IMR-90 (cell line): ENCODE measurements around the gene FCGR3B. TPM values are rescaled to one million over a fixed set of nuclear protein-coding genes. Genes with fewer than 3 reads are reported as not detected.

ENCODE experiments used
- ATAC-seq: fragments of 200-7000 bp; cut with Tn5 transposase; 2 replicates; pipeline ENCODE4 v1.9.1; 2020; ENCODE audit warnings: low read depth, mild to moderate bottlenecking, moderate library complexity
- BruUV-seq: library from RNA; stranded (reverse); fragments of 400-500 nt; replicated peaks from 2 replicates; lab custom pipeline; 2021; lab: Mats Ljungman, UMichigan
- CTCF ChIA-PET: fragments of 300-600 bp; formaldehyde crosslinking; extraction: SDS; loops from one replicate; lab custom pipeline; 2021; ENCODE audit warnings: antibody characterized with exemption; lab: Yijun Ruan, JAX
- POLR2A ChIA-PET: fragments of 300-600 bp; sonication (Branson Sonifier 250); formaldehyde crosslinking; loops from one replicate; lab custom pipeline; 2022; ENCODE audit warnings: antibody characterized with exemption; ENCODE audit not compliant: unreplicated experiment; lab: Charles Lee
- DNase-seq: peaks from one replicate; pipeline ENCODE4 v3.0.0; 2013
- H2AFZ ChIP-seq: replicated peaks from 2 replicates; pipeline ENCODE3; 2013; ENCODE audit warnings: low read length, mild to moderate bottlenecking; ENCODE audit not compliant: poor library complexity
- H2AK5ac ChIP-seq: 2 replicates; pipeline ENCODE4 v1.6.1; 2013; ENCODE audit warnings: low read depth, low read length, inconsistent platforms
- H2AK9ac ChIP-seq: replicated peaks from 2 replicates; pipeline ENCODE3; 2013; ENCODE audit warnings: mild to moderate bottlenecking, low read depth, low read length, moderate library complexity; ENCODE audit not compliant: poor library complexity
- H2BK120ac ChIP-seq: 2 replicates; pipeline ENCODE4 v1.6.1; 2013; ENCODE audit warnings: low read depth, low read length, inconsistent platforms
- H2BK15ac ChIP-seq: 3 replicates; pipeline ENCODE4 v1.6.1; 2013; ENCODE audit warnings: low read depth, low read length, inconsistent platforms
- H2BK20ac ChIP-seq: 2 replicates; pipeline ENCODE4 v1.6.1; 2013; ENCODE audit warnings: low read depth, mild to moderate bottlenecking, inconsistent platforms, low read length, moderate library complexity
- H2BK5ac ChIP-seq: 2 replicates; pipeline ENCODE4 v1.6.1; 2013; ENCODE audit warnings: mild to moderate bottlenecking, low read depth, low read length, inconsistent platforms; ENCODE audit not compliant: poor library complexity, severe bottlenecking
- H3K14ac ChIP-seq: replicated peaks from 2 replicates; pipeline ENCODE4 v1.6.1; 2013; ENCODE audit warnings: low read depth, low read length, inconsistent platforms
- H3K18ac ChIP-seq: 2 replicates; pipeline ENCODE4 v1.6.1; 2013; ENCODE audit warnings: low read depth, low read length, control low read depth
- H3K23ac ChIP-seq: 2 replicates; pipeline ENCODE4 v1.6.1; 2013; ENCODE audit warnings: low read depth, low read length, inconsistent platforms
- H3K27ac ChIP-seq: 2 replicates; pipeline ENCODE4 v1.5.1; 2013; ENCODE audit warnings: mild to moderate bottlenecking, control low read depth, low read length; ENCODE audit not compliant: insufficient read depth
- H3K27me3 ChIP-seq: 2 replicates; pipeline ENCODE4 v1.6.1; 2013; ENCODE audit warnings: low read length; ENCODE audit not compliant: control insufficient read depth, insufficient read depth
- H3K36me3 ChIP-seq: 2 replicates; pipeline ENCODE4 v1.6.1; 2013; ENCODE audit warnings: low read length, mixed read lengths; ENCODE audit not compliant: control insufficient read depth, insufficient read depth
- H3K4ac ChIP-seq: 2 replicates; pipeline ENCODE4 v1.6.1; 2013; ENCODE audit warnings: low read depth, low read length, inconsistent platforms
- H3K4me1 ChIP-seq: 2 replicates; pipeline ENCODE4 v1.6.1; 2013; ENCODE audit warnings: low read length, mixed read lengths; ENCODE audit not compliant: control insufficient read depth, insufficient read depth
- H3K4me2 ChIP-seq: 2 replicates; pipeline ENCODE4 v1.6.1; 2013; ENCODE audit warnings: low read depth, mild to moderate bottlenecking, control low read depth, low read length, moderate library complexity
- H3K4me3 ChIP-seq: 2 replicates; pipeline ENCODE4 v1.5.1; 2013; ENCODE audit warnings: low read depth, mild to moderate bottlenecking, control low read depth, low read length, moderate library complexity; ENCODE audit not compliant: insufficient read depth
- H3K56ac ChIP-seq: 2 replicates; pipeline ENCODE4 v1.6.1; 2013; ENCODE audit warnings: low read length, inconsistent platforms; ENCODE audit not compliant: insufficient read depth; ENCODE audit errors: extremely low read depth
- H3K79me1 ChIP-seq, 2 experiments: 2 replicates each; pipeline ENCODE4 v1.6.1; 2013; ENCODE audit warnings: low read length in 2 of 2, inconsistent platforms in 1 of 2, low read depth in 1 of 2
- H3K9ac ChIP-seq: 2 replicates; pipeline ENCODE4 v1.6.1; 2013; ENCODE audit warnings: low read depth, low read length, control low read depth
- H3K9me1 ChIP-seq: 2 replicates; pipeline ENCODE4 v1.6.1; 2013; ENCODE audit warnings: low read length, inconsistent platforms; ENCODE audit not compliant: insufficient read depth
- H3K9me3 ChIP-seq: 2 replicates; pipeline ENCODE4 v1.6.1; 2013; ENCODE audit warnings: low read length; ENCODE audit not compliant: control insufficient read depth, insufficient read depth
- H4K20me1 ChIP-seq: 2 replicates; pipeline ENCODE4 v1.6.1; 2013; ENCODE audit warnings: low read length, inconsistent platforms; ENCODE audit not compliant: insufficient read depth
- H4K5ac ChIP-seq: 2 replicates; pipeline ENCODE4 v1.6.1; 2013; ENCODE audit warnings: mild to moderate bottlenecking, low read depth, low read length, control low read depth
- H4K8ac ChIP-seq, 2 experiments: 2 replicates each; pipeline ENCODE4 v1.6.1; 2013; ENCODE audit warnings: low read depth in 2 of 2, low read length in 2 of 2, control low read depth in 1 of 2, inconsistent platforms in 1 of 2
- H4K91ac ChIP-seq: 2 replicates; pipeline ENCODE4 v1.6.1; 2013; ENCODE audit warnings: low read depth, low read length, inconsistent platforms; ENCODE audit not compliant: insufficient read depth
- BHLHE40 ChIP-seq: fragments of 150-350 bp; IDR thresholded peaks from 2 replicates; pipeline ENCODE4 v1.6.1; 2016; ENCODE audit warnings: mild to moderate bottlenecking, low read depth, low read length
- CEBPB ChIP-seq: IDR thresholded peaks from 2 replicates; pipeline ENCODE4 v1.6.1; 2012; ENCODE audit warnings: low read depth, low read length, improper control_type of control experiment
- CHD1 ChIP-seq: IDR thresholded peaks from 2 replicates; pipeline ENCODE4 v1.6.1; 2012; ENCODE audit warnings: low read depth, low read length, improper control_type of control experiment
- CTCF ChIP-seq: conservative IDR thresholded peaks from 2 replicates; pipeline ENCODE4 v1.5.1; 2012; ENCODE audit warnings: mild to moderate bottlenecking, low read depth, low read length, improper control_type of control experiment
- ELK1 ChIP-seq: fragments of 150-350 bp; IDR thresholded peaks from 2 replicates; pipeline ENCODE4 v1.6.1; 2016; ENCODE audit warnings: low read depth, mild to moderate bottlenecking, low read length, moderate library complexity, borderline replicate concordance
- FOS ChIP-seq: fragments of 150-350 bp; IDR thresholded peaks from 2 replicates; pipeline ENCODE4 v1.6.1; 2016; ENCODE audit warnings: low read depth, low read length
- MAFK ChIP-seq: IDR thresholded peaks from 2 replicates; pipeline ENCODE4 v1.6.1; 2012; ENCODE audit warnings: low read depth, low read length, improper control_type of control experiment
- MAZ ChIP-seq: IDR thresholded peaks from 2 replicates; pipeline ENCODE4 v1.6.1; 2012; ENCODE audit warnings: low read depth, mild to moderate bottlenecking, low read length, improper control_type of control experiment, moderate library complexity, borderline replicate concordance
- MXI1 ChIP-seq: IDR thresholded peaks from 2 replicates; pipeline ENCODE4 v1.6.1; 2012; ENCODE audit warnings: low read depth, mild to moderate bottlenecking, low read length, moderate library complexity, borderline replicate concordance
- NFE2L2 ChIP-seq: fragments of 150-350 bp; IDR thresholded peaks from 2 replicates; pipeline ENCODE4 v1.6.1; 2016; ENCODE audit warnings: low read depth, mild to moderate bottlenecking, low read length
- POLR2A ChIP-seq: IDR thresholded peaks from 2 replicates; pipeline ENCODE4 v1.6.1; 2012; ENCODE audit warnings: mild to moderate bottlenecking, low read depth, low read length
- RAD21 ChIP-seq: IDR thresholded peaks from 2 replicates; pipeline ENCODE4 v1.6.1; 2012; ENCODE audit warnings: low read length, improper control_type of control experiment
- RCOR1 ChIP-seq: IDR thresholded peaks from 2 replicates; pipeline ENCODE4 v1.6.1; 2012; ENCODE audit warnings: mild to moderate bottlenecking, low read length, improper control_type of control experiment; ENCODE audit not compliant: insufficient replicate concordance
- RFX5 ChIP-seq: IDR thresholded peaks from 2 replicates; pipeline ENCODE4 v1.8.0; 2012; ENCODE audit warnings: low read depth, mild to moderate bottlenecking, low read length, moderate library complexity
- SMC3 ChIP-seq: fragments of 150-350 bp; IDR thresholded peaks from 2 replicates; pipeline ENCODE4 v1.6.1; 2016; ENCODE audit warnings: low read depth, mild to moderate bottlenecking, antibody characterized with exemption, low read length, moderate library complexity
- USF2 ChIP-seq: fragments of 150-350 bp; IDR thresholded peaks from 2 replicates; pipeline ENCODE4 v1.6.1; 2017; ENCODE audit warnings: mild to moderate bottlenecking, antibody characterized with exemption, low read length, low read depth
- WGBS, 2 experiments: methylation state at CpG; one replicate each; pipeline versions ENCODE4 v1.1.5 to v1.1.7; 2013; ENCODE audit warnings: missing lambda C conversion rate in 2 of 2; ENCODE audit not compliant: insufficient read length in 1 of 2; ENCODE audit errors: extremely low coverage in 2 of 2; 5-methylcytosine and 5-hydroxymethylcytosine counted together
- dilution Hi-C: fragments of 300-500 bp; cut with HindIII; formaldehyde crosslinking; loops from one replicate; pipeline ENCODE4 v1.14.3; 2018; ENCODE audit warnings: low sequenced_read_pairs; ENCODE audit not compliant: unreplicated experiment
- in situ Hi-C: fragments of 300-500 bp; cut with MboI; formaldehyde crosslinking; loops from 3 replicates; pipeline ENCODE4 v1.14.3; 2019; ENCODE audit warnings: low sequenced_read_pairs, inconsistent platforms, mixed read lengths
- intact Hi-C: fragments of 100-400 bp; cut with micrococcal nuclease; formaldehyde crosslinking; loops from 2 replicates; pipeline ENCODE4 v1.10.0; 2022
- polyA plus RNA-seq, 3 experiments: library from polyadenylated mRNA; depleted of rRNA; stranded (reverse); fragments of >200 nt; gene quantifications; 2 replicates each; pipeline ENCODE4 v1.2.3, GENCODE V29; 2012; ENCODE audit warnings: low replicate concordance in 1 of 3
- total RNA-seq: library from RNA; depleted of rRNA; stranded (reverse); fragments of >200 nt; gene quantifications from 2 replicates; pipeline ENCODE4 v1.2.3, GENCODE V29; 2012

Gene FCGR3B
- total and polyA plus RNA-seq, 2 of the 4 experiments (the other 2 are of a cell fraction), result not detected

GRCh38 chr1:161676958-161677689, 46.1 kb upstream of the FCGR3B start:
- Histone ChIP-seq H3K9me1 (no peaks in the 10 kb centered on the region), H2BK5ac (no peak overlapping the region), H3K23ac (no peak overlapping the region), H3K18ac (no peak overlapping the region), H3K9ac (no peak overlapping the region), H3K4ac (no peak overlapping the region), H2AK5ac (no peak overlapping the region), H3K79me1 (no peaks in the 10 kb centered on the region), H2BK120ac (no peak overlapping the region), H4K20me1 (no peaks in the 10 kb centered on the region), H4K91ac (no peak overlapping the region), H3K27ac (no peak overlapping the region), H2AK9ac (no peak overlapping the region), H3K14ac (no peak overlapping the region), H3K36me3 (no peaks in the 10 kb centered on the region), H3K27me3 (peaks cover 5% of the 10 kb centered on the region), H2BK15ac (no peak overlapping the region), H2AFZ (no peak overlapping the region), H4K5ac (no peak overlapping the region), H3K4me3 (no peak overlapping the region), H4K8ac (no peak overlapping the region), H3K56ac (no peak overlapping the region), H3K4me2 (no peak overlapping the region), H3K9me3 (no peaks in the 10 kb centered on the region), H2BK20ac (no peak overlapping the region), H3K4me1 (no peaks in the 10 kb centered on the region)
- ATAC-seq (no peak), DNase-seq (no peak)
- dilution Hi-C loops (no loop called here), in situ Hi-C loops (no loop called here), intact Hi-C loops (no loop called here)
- no TSS peak for BruUV-seq
- 46% methylated on average over 3 of the region's 5 CpGs; no CpG with 5 or more reads in 1 of the 2 experiments for WGBS, 2 experiments
- TF ChIP-seq RFX5 (no peak), BHLHE40 (no peak), CTCF (no peak), MAZ (no peak), RAD21 (no peak), MAFK (no peak), POLR2A (no peak), FOS (no peak), CEBPB (no peak), USF2 (no peak), NFE2L2 (no peak), RCOR1 (no peak), CHD1 (no peak), MXI1 (no peak), SMC3 (no peak), ELK1 (no peak)
- POLR2A ChIA-PET, result no interaction called here
- CTCF ChIA-PET, result no interaction called here
